Stimulated activated CD8-positive, alpha-beta memory T cell treated with anti-CD3 and anti-CD28 coated beads, Interleukin-4, amount 100 ng/mL, for 4 hours (primary cell): ENCODE results near the gene RAX2.
"Not testable (repeated sequence)": the region's sequence is repeated elsewhere in the genome, so short reads cannot be mapped to it uniquely, and the experiment has no call there.

Source experiments
- DNase-seq, 2 donors: peaks; one replicate each; pipeline ENCODE4 v3.0.0-alpha.2; 2020; ENCODE audit warnings: low read depth in 2 of 2, low spot score in 1 of 2

The RAX2 gene

DNA sequence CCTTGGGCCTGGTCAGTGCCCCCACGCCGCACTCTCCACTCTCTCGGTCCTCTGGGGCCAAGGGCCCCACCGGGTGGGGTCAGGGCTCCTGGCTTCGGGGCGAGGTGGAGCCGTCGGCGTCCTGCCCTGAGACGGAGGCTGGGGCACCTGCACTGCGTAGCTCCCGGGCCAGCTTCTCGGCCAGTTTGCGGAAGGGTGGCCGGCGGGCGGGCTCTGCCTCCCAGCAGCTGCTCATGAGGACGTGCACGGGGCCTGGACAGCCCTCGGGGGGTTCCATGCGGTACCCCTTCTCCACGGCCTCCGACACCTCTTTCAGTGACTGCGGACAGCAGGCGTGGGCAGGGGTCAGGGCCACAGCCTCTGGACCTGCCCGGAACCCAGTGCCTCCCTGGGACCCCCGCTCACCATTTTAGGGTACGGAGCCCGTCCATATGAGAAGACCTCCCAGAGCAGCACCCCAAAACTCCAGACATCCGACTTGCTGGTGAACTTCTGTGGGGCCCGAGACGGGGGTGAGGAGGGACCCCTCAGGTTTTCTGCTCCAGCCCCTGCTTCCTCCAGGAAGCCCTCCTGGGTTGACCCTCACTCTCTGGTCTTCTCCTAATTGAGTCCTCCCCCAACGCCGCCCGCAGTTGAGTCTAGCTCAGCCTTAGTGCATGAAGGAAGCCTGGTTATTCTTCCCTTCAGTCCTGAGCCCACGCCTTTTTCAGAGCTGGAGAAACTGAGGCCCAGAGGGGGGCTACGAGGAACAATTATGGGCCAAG is 6.3 kb upstream of the RAX2 start:
- DNase-seq: no peak

DNA sequence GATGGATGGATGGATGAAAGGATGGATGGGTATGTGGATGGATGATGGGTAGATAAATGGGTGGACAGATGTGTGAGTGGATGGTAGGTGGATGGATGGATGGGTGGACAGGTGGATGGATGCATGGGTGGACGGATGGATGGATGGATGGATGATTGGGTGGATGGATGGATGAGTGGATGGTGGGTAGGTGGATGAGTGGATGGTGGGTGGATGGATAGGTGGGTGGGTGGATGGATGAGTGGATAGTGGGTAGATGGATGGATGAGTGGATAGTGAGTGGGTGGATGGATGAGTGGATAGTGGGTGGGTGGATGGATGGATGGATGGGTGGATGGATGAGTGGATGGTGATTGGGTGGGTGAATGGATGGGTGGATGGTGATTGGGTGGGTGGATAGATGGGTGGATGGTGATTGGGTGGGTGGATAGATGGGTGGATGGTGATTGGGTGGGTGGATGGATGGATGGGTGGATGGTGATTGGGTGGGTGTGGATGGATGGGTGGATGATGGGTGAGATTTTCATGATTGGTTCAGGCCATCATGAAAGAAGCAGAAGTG is 4.5 kb upstream of the RAX2 start:
- no peak for DNase-seq

DNA sequence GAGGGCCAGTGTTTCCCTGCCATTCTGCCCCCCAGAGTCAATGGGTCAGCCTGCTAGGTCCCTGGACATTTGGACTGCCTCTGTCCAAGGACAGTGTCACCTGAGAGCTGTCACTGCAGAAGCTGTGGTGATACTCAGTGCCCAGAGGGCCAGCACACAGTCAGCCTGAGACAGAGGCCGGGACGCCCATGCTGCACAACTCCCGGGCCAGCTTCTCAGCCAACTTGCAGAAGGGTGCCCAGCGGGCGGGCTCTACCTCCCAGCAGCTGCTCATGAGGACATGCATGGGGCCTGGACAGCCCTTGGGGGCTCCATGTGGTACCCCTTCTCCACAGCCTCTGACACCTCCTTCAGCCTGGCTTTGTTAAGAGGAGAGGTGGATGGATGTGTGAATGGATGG is 3.8 kb upstream of the RAX2 start:
- no peak for DNase-seq

DNA sequence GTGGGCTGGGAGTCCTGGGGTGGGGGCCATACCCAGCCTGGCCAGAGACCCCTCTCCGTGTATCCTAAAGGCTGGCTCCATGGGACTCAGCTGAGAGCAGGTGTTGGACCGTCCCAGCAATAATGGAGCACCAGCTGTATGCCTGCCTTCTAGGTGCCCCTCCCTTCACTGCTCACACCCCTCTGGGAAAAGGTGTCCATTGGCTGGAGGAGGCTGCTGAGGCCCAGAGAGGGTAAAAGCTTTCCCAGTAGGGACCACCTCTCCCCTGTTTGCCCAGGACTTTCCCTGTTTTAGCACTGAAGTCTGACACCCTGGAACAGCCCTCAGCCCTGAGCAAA is 3.3 kb upstream of the RAX2 start:
- no peak for DNase-seq

DNA sequence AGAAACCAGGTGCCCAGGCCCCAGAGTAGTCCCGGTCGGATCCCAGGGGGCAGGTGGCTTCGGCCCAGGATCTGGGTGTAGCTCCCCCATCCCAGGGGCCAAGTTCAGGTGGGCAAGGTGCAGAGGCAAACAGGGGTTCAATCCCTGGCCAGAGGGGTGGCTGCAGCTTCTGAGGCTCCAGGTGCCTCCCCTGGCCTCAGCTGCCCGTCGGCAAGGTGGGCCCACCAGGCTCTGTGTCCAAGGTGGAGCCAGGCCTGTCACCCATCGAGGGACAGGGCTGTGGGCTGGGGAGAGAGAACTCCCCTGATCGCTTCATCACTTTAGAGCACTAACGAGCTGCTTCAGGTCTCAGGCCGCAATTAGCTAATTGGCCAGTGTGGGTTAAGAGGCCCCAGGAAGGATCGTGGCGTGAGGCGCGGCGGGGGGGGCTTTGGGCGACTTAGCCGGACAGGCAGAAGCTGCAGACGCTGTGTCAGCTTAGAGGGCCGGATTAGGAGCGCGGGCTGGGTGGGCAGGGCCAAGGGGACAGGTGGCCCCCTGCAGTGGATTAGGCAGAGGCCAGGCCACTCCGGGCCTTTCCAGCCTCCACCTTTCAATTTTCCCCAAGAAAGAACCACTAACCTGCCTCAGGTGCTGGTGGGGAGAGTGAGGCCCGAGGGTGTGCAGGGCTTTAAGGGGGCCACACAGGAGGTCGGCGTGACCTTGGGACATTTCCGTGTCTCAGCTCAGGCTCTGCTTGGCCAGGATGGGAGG is 2.8 kb upstream of the RAX2 start:
- no peak for DNase-seq

DNA sequence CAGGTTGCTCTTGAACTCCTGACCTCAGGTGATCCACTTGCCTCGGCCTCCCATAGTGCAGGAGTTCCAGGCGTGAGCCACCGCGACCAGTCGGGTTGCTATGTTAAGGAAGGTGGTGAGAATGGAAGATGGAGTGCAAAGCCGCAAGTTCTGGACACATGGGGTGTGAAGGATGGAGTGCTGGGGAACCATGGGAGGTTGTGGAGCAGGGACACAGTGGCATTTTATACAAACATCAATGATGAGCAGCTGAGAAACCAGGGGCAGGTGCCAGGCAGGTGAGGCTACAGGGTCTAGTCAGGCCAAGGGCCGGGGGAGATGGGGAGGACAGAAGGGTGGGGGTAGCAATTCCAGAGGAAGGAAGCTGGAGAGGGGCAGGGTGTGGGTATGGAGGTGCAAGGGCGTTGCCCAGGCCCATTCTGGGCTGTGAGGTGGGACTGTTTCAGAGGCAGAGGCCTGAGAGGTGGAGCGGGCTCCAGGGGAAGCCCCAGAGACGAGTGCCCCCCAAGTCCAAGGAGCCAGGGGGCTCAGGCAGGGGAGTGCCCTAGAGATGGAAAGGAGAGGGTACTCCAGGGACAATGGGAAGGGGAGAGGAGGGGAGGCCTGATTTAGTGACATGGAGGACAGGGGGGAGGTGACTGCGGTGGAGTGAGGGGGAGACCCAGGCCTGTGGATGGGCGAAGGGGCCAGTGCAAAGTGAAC is 1.9 kb upstream of the RAX2 start:
- no peak for DNase-seq

DNA sequence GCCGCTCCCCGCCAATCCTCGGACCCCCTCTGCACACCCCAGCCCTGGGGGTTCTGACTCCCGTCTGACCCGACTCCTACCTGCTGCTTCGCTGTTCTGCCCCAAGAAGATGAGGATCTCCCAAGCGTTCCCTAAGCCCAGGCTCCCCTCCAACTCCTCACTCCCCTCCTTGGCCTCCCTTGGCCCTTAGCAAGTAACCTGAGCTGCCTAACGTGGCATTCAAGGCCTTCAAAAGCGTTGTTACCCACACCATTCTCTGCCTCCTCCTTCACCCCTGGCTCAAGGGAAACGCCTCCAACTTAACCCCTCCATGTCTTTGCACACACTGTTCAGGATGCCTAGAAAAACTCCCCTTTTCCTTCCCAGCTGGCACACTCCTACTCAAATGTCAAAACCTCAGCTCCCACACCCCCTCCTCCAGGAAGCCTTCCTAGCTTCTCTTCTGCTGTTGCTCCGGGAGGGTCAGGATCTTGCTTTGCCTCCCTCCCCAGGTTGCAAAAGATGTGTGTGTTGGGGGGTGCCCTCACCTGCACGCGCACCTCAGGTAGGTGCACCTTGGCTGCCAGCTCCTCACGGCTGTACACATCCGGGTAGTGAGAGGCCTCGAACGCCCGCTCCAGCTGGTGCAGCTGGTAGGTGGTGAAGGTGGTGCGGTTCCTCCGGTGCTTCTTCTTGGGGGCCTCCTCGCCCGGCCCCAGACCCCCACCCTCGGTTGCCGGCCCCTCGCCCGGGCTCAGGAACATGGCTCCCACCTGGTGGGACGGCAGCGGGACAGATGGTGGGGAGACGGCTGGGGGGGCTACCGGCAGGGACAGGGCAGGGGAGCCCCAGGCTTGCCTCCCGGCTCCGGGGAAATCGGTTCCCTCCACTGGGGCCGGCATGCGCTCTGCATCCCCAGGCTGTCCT is 775 bp downstream of the RAX2 start:
- no peak for DNase-seq

DNA sequence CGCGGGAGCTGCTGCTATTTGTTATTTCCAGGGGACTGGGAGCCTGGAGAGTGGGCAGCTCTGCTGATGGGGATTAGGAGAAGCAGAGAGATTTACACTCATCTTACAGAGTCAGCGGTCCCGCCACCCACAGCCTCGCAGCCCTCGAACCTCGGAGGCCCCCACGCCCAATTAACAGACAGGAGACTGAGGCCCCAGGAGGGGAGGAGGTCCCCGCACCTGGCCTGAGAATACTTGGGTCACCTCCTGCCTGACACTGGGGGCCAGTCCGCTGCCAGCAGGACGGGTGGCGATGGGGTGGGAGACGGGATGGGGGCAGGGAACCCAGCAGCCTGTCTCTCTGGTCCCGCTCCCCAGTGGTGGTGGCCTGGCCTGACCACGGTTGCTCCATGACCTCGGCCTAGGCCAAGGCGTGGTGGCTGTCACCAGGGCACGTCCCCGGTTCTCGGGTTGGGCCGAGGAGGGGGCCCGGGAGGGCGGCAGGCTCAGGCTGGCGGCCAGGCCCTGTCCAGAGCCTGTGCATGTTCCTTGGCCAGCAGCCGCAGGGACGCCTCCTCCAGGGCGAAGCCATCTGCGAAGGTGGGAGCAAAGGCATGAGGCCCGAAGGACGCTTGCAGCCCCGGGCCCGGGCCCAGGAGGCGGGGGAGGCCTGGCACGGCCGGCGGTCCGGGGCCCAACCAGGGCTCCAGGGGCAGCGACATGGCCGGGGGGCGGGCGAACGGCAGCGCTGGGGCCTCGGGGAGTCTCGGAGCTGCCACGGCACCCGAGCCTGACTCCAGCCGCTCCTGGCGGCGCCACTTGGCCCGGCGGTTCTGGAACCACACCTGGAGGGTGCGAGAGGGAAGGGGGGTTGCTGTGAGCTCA is 1.7 kb downstream of the RAX2 start:
- no peak for DNase-seq

DNA sequence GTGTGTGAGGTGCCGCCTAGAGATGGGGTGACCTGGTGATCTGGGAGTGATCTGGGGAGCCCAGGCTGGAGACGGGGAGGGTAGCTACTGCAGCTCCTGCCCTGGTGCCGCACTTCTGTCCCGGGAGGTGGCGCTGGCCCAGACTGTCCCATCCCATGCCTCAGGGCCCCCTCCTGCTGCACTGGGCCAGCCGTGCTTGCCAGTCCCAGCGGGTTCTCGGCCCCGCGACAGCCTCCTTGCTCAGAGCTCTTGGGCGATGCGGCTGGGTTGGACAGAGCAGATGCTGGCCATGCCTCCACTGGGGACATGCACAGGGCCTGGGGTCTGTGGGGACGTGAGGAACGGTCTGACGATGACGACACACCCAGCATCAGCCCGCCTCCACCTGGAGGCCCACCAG is 2.5 kb downstream of the RAX2 start:
- no peak for DNase-seq

DNA sequence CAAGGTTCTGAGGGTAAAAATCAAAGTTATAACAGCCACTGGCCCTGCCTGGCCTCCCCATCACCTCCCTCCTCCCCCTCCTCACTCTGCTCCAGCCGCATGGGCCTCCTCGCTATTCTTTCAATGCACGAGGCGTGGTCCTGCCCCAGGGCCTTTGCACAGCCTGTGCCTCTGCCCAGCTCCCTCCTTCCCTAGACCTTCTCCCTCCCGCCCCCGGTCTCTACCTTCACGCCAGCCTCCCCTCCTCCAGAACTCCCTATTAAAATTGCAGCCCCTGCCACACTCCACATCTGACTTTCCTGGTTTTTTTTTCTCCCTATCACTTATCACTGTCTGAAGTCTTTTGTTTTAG is 3.3 kb downstream of the RAX2 start:
- DNase-seq: no peak

DNA sequence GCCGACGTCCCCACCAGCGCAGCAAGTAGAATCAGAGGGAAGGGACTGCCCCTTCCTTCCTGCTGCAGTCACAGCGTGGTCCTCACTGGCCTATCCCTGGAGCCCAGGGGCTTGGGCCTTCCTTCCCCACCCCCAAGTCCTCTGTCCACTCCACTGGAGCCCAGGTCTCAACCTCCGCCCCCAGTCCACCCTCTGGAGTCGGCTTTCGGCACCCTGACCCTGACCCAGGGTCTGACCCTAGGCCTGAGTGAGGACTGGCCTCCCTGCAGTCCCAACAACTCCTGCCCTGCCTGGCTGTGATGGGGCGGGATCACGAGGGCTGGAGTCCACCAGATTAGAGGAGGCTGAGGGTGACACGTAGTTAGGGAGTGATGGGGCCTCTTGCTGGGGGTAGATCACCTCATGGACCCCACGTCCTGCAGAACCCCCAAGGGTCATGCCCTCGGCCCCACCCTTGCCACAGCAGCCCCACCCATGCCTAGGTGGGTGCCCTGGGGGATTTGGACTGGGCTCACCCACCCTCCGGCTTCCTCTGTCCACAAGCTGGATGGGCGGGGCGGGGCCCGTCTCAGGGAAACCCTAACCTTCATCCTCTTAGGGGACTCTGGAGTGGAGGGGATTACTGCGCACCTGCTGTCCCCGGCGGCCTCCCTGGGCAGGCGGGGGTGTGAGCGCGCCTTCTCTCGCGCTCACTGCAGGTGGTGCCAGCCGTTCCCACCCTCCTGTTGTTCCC is 3.8 kb downstream of the RAX2 start:
- DNase-seq: no peak

DNA sequence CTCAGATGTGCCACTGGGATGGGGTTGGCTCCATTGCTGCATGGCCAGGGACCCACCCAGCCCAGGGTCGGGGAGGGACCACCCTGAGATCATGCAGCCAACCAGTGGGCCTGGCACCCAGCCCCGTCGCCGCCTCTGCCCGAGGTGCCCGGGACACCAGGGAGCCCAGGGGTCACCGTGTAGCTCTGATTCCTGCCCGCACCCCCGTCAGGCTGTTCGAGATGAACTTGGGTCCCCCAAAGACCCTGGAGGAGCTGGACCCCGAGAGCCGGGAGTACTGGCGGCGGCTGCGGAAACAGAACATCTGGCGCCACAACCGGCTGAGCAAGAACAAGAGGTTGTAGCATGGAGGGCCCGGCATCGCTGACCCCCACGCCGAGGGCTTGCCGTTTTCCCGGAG is 5.0 kb downstream of the RAX2 start:
- DNase-seq: no peak

DNA sequence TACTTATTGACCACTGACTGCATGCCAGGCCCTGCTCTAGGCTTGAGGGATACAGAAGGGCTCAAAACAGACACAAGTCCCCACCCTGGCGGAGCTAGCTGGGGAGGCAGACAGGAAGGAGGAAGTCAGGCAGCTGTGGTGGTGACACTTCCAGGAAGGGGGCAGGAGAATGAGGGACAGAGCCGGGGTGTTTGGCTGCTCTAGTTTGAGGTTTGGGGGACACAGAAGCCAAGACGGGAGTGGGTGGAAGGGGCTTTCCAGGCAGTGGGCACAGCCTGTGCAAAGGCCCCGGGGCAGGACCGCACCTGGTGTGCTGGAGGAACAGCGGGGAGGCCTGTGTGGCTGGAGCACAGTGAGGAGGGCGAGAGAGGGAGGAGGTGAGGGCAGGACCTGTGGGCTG is 5.5 kb downstream of the RAX2 start:
- no peak for DNase-seq

DNA sequence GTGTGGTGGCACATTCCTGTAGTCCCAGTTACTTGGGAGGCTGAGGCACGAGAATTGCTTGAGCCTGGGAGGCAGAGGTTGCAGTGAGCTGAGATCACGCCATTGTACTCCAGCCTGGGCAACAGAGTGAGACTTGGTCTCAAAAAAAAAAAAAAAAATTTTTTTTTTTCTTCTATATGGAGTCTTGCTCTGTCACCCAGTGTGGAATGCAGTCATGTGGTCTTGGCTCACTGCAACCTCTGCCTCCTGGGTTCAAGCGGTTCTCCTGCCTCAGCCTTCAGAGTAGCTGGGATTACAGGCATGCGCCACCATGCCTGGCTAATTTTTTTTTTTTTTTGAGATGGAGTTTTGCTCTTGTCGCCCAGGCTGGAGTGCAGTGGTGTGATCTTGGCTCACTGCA is 6.3 kb downstream of the RAX2 start:
- not testable (repeated sequence) for DNase-seq

DNA sequence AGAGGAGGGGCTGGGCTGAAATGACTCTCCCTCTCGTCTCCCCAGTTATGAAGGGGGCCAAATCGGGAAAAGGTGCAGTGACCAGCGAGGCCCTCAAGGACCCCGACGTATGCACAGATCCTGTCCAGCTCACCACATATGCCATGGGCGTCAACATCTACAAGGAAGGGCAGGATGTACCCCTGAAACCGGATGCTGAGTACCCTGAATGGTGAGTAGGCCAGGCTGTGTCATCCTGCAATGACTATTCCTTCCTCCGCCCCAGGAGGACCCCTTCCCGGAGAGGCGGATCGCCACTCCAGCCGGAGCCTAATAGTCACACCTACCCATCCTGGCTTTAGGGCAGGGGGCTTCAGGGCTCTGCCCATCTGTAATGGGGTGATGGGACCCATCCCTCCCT is 6.9 kb downstream of the RAX2 start:
- no peak for DNase-seq

DNA sequence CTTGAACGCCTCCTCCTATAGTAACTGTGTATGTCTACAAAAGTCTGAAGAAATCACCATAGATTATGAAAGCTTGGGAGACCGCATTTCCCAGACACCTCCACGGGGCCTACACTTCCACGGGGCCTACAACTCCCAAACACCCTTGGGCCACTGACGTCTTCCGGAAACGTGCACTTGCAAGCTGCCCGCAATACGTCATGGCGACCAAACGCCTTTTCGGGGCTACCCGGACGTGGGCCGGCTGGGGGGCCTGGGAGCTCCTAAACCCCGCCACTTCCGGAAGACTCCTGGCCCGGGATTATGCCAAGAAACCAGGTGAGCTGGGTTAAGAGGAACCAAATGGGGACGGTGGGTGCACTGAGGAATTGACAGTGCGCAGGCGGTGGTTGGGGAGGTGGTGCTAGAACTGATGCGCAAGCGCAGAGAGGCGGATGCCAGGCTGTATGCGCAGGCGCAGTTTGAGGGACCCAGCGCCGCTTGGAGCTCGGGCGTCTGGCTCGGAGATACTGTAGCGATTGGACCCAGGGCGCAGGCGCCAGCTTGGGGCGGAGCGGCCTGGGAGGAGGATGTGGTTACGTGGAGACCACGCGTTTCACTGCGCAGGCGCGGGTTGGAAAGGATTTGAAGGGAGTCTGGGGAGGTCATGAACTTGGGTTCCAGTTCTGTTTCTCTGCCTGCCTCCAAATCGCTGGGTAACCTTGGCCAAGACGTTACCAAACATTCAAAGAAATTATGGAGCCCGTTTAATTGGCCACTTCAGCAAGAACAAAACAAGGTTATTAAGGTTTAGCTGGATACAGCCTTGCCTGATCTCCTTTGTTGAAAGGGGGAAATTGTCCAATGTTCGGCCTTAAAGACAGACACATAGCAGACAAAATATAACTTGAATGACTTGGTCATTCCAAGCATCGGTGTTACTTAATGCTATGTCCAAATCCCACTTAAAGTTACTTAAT is 9.2 kb downstream of the RAX2 start, which contains the start of gene MRPL54:
MRPL54 (plus strand) TSS at position 182 of the 959 bp plus-strand sequence; CDS start at position 201, 19 bp downstream.
- DNase-seq: peak; percentile 99

DNA sequence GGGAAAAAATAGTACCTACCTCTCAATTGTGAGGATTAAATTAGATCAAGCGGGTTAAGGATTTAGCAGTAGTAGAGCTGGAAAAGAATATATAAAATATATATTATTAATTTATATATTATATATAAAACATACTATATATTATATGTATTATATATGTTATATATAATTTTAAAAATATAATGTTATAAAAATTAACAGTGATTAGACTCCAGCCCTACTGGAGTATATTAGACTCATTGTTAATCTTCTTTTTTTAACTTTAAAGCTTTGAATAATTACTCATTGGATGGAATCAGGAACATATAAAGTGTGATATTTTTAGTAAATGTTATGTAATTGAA is 9.9 kb downstream of the RAX2 start:
- DNase-seq: no peak
